22Rv1 (cell line): ENCODE results near the gene DGKB.

Experiments
- H3K27ac ChIP-seq: fragments of 450-650 bp; 2 replicates; pipeline ENCODE4 v1.5.1; 2017
- CTCF ChIP-seq: fragments of 450-650 bp; IDR thresholded peaks from 2 replicates; pipeline ENCODE4 v1.5.1; 2017; ENCODE audit warnings: mild to moderate bottlenecking
- ZFX ChIP-seq: fragments of 450-650 bp; IDR thresholded peaks from 2 replicates; pipeline ENCODE4 v1.6.1; 2017; ENCODE audit warnings: antibody characterized with exemption, borderline replicate concordance

DGKB gene

GRCh38 chr7:14894826-14895225, 7.7 kb downstream of the DGKB start:
- TF ChIP-seq CTCF (no peak), ZFX (no peak)
- H3K27ac ChIP-seq, result no peak overlapping the region

GRCh38 chr7:14892961-14893360, 9.6 kb downstream of the DGKB start:
- no peak for TF ChIP-seq CTCF
- no peak for TF ChIP-seq ZFX
- no peak overlapping the region for H3K27ac ChIP-seq

GRCh38 chr7:14891289-14891688, 11.3 kb downstream of the DGKB start:
- no peak for TF ChIP-seq ZFX
- no peak for TF ChIP-seq CTCF
- no peak overlapping the region for H3K27ac ChIP-seq

GRCh38 chr7:14888962-14889361, 13.6 kb downstream of the DGKB start:
- TF ChIP-seq ZFX (no peak), CTCF (no peak)
- H3K27ac ChIP-seq, result no peak overlapping the region

- TF ChIP-seq ZFX, result no peak
- no peak for TF ChIP-seq CTCF
Observed at GRCh38 chr7:14886533-14886932, 16.0 kb downstream of the DGKB start.

GRCh38 chr7:14875941-14876587, 26.5 kb downstream of the DGKB start:
- TF ChIP-seq ZFX (no peak), CTCF (no peak)
- no peak overlapping the region for H3K27ac ChIP-seq

More at GRCh38 chr7:14886533-14886932, 16.0 kb downstream of the DGKB start:
- no peak overlapping the region for H3K27ac ChIP-seq

- H3K27ac ChIP-seq, result no peak overlapping the region
- TF ChIP-seq ZFX, result no peak
- TF ChIP-seq CTCF, result no peak
Observed at GRCh38 chr7:14871880-14872279, 30.7 kb downstream of the DGKB start.
